Measurements from ENCODE around the gene GYS1. TPM values are rescaled to one million over a fixed set of nuclear protein-coding genes. Genes with fewer than 3 reads are reported as not detected.
"Not testable (repeated sequence)": the region's sequence is repeated elsewhere in the genome, so short reads cannot be mapped to it uniquely, and the experiment has no call there.

GYS1 gene
- polyA plus RNA-seq, 1 donor from 2014 or later, result 12.9 TPM

- not testable (repeated sequence) for H3K27me3 ChIP-seq (ENCODE audit: insufficient read depth, low read depth, low read length); H3F3A ChIP-seq (ENCODE audit: insufficient read depth, low read length, poor library complexity, severe bottlenecking); H3K27ac ChIP-seq (ENCODE audit: low read length); H4K20me1 ChIP-seq (ENCODE audit: insufficient read depth); H3K9ac ChIP-seq (ENCODE audit: low read length); H3K36me3 ChIP-seq (ENCODE audit: insufficient read depth, low read length); H2AFZ ChIP-seq (ENCODE audit: low read depth, low read length); H3K79me2 ChIP-seq (replicated peaks; ENCODE audit: insufficient read depth, low read length); H3K4me3 ChIP-seq (ENCODE audit: low read length); H3K9me2 ChIP-seq (ENCODE audit: insufficient read depth, low read length); H3K9me3 ChIP-seq (ENCODE audit: low read length); H3K4me2 ChIP-seq (ENCODE audit: low read length)
Observed at GRCh38 chr19:48925890-48926289, 67.2 kb downstream of the GYS1 start.

- H3K79me2 ChIP-seq (replicated peaks; ENCODE audit: insufficient read depth, low read length), result no peaks in the 10 kb centered on the region
- TF ChIP-seq RAD21 (conservative IDR thresholded peaks at IDR 0.05) (no peak), TAF1 (IDR thresholded peaks at IDR 0.05; ENCODE audit: low read depth) (no peak), CTCF (IDR thresholded peaks at IDR 0.05; ENCODE audit: poor library complexity, severe bottlenecking) (no peak), EP300 (conservative IDR thresholded peaks at IDR 0.05; ENCODE audit: poor library complexity, severe bottlenecking) (no peak), POLR2AphosphoS5 (IDR thresholded peaks at IDR 0.05) (no peak), REST (IDR thresholded peaks at IDR 0.05; ENCODE audit: borderline replicate concordance) (no peak), MXI1 (conservative IDR thresholded peaks at IDR 0.05; ENCODE audit: poor library complexity, severe bottlenecking) (no peak), SMC3 (conservative IDR thresholded peaks at IDR 0.05; ENCODE audit: poor library complexity) (no peak), EZH2 (IDR thresholded peaks at IDR 0.05; ENCODE audit: borderline replicate concordance, insufficient read depth, low read length, poor library complexity, severe bottlenecking) (no peak)
- H3K4me2 ChIP-seq (ENCODE audit: low read length), result no peak overlapping the region
- no peak overlapping the region for H3K4me3 ChIP-seq (ENCODE audit: low read length)
- no peak overlapping the region for H3K27ac ChIP-seq (ENCODE audit: low read length)
- no peaks in the 10 kb centered on the region for H3F3A ChIP-seq (ENCODE audit: insufficient read depth, low read length, poor library complexity, severe bottlenecking)
- no peaks in the 10 kb centered on the region for H4K20me1 ChIP-seq (ENCODE audit: insufficient read depth)
- no peaks in the 10 kb centered on the region for H3K36me3 ChIP-seq (ENCODE audit: insufficient read depth, low read length)
- no peaks in the 10 kb centered on the region for H3K9me3 ChIP-seq (ENCODE audit: low read length)
- no peaks in the 10 kb centered on the region for H3K9me2 ChIP-seq (ENCODE audit: insufficient read depth, low read length)
- no peak overlapping the region for H2AFZ ChIP-seq (ENCODE audit: low read depth, low read length)
- H3K9ac ChIP-seq (ENCODE audit: low read length), result no peak overlapping the region
- no peaks in the 10 kb centered on the region for H3K27me3 ChIP-seq (ENCODE audit: insufficient read depth, low read depth, low read length)
Observed at GRCh38 chr19:48925240-48925843, 67.8 kb downstream of the GYS1 start.
